ENCODE results near the gene PITPNM3. TPM values are rescaled to one million over a fixed set of nuclear protein-coding genes. Genes with fewer than 3 reads are reported as not detected.
"Not testable (repeated sequence)": the region's sequence is repeated elsewhere in the genome, so short reads cannot be mapped to it uniquely, and the experiment has no call there.

Gene PITPNM3
- total RNA-seq, 2 donors from 2014 or later = 11.3 to 18.2 TPM

- Histone ChIP-seq H3K9ac (ENCODE audit: low read depth in 2 of 2, low read length in 2 of 2) (no peak overlapping the region), H3K4me3 (no peak overlapping the region), H3K27ac (no peak overlapping the region), H3K9me3 (no peaks in the 10 kb centered on the region), H3K4me1 (no peaks in the 10 kb centered on the region), H3K36me3 (no peaks in the 10 kb centered on the region), H3K27me3 (no peaks in the 10 kb centered on the region)
- intact Hi-C loops (cut with DNase I) = loop anchor here (10.0 kb wide), 1 partner anchor 60 kb away; no protein-coding TSS in a partner anchor
- no peak for DNase-seq
- TF ChIP-seq, protein P1, sequence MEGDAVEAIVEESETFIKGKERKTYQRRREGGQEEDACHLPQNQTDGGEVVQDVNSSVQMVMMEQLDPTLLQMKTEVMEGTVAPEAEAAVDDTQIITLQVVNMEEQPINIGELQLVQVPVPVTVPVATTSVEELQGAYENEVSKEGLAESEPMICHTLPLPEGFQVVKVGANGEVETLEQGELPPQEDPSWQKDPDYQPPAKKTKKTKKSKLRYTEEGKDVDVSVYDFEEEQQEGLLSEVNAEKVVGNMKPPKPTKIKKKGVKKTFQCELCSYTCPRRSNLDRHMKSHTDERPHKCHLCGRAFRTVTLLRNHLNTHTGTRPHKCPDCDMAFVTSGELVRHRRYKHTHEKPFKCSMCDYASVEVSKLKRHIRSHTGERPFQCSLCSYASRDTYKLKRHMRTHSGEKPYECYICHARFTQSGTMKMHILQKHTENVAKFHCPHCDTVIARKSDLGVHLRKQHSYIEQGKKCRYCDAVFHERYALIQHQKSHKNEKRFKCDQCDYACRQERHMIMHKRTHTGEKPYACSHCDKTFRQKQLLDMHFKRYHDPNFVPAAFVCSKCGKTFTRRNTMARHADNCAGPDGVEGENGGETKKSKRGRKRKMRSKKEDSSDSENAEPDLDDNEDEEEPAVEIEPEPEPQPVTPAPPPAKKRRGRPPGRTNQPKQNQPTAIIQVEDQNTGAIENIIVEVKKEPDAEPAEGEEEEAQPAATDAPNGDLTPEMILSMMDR (IDR thresholded peaks at IDR 0.05) = no peak
Observed at GRCh38 chr17:6574687-6575595, 18.6 kb upstream of the PITPNM3 start.

- no peak for DNase-seq
- Histone ChIP-seq H3K27ac (no peak overlapping the region), H3K4me3 (no peak overlapping the region), H3K9me3 (no peaks in the 10 kb centered on the region), H3K4me1 (no peaks in the 10 kb centered on the region), H3K9ac (ENCODE audit: low read depth in 2 of 2, low read length in 2 of 2) (no peak overlapping the region), H3K36me3 (no peaks in the 10 kb centered on the region), H3K27me3 (no peaks in the 10 kb centered on the region)
- intact Hi-C loops (cut with DNase I) = loop anchor here (10.0 kb wide), 1 partner anchor 61 kb away; no protein-coding TSS in a partner anchor
- TF ChIP-seq, protein P1 (IDR thresholded peaks at IDR 0.05) = no peak
Observed at GRCh38 chr17:6573982-6574686, 17.8 kb upstream of the PITPNM3 start.

DNA sequence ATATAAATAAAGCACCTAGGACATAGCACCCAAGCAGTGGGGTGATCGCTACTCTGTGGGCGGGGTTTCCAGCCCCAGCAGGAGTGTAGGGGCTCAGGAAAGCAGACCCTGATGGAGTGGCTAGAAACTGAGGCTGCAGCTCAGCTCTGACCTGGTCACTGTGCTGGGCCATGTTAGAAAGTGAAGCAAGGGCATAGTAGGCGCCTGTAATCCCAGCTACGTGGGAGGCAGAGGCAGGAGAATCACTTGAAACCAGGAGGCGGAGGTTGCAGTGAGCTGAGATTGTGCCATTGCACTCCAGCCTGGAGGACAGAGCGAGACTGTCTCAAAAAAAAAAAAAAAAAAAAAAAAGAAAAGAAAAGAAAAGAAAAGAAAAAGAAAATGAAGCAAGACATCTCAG, 17.1 kb upstream of the PITPNM3 start:
- not testable (repeated sequence) for DNase-seq; H3K9me3 ChIP-seq; H3K27me3 ChIP-seq; H3K4me3 ChIP-seq; H3K27ac ChIP-seq; H3K36me3 ChIP-seq; H3K4me1 ChIP-seq; H3K9ac ChIP-seq (ENCODE audit: low read depth in 2 of 2, low read length in 2 of 2)
- intact Hi-C loops (cut with DNase I) = loop anchor here (10.0 kb wide), 1 partner anchor 61 kb away; no protein-coding TSS in a partner anchor

- TF ChIP-seq, protein P1 (IDR thresholded peaks at IDR 0.05) = no peak
- no peaks in the 10 kb centered on the region for H3K4me1 ChIP-seq
- no peaks in the 10 kb centered on the region for H3K36me3 ChIP-seq
- no peak overlapping the region for H3K4me3 ChIP-seq
- no peak overlapping the region for H3K27ac ChIP-seq
- intact Hi-C loops (cut with DNase I) = loop anchor here (10.0 kb wide), 1 partner anchor 62 kb away; no protein-coding TSS in a partner anchor
- no peaks in the 10 kb centered on the region for H3K27me3 ChIP-seq
- no peaks in the 10 kb centered on the region for H3K9me3 ChIP-seq
- no peak overlapping the region for H3K9ac ChIP-seq (ENCODE audit: low read depth in 2 of 2, low read length in 2 of 2)
- DNase-seq = no peak
Observed at GRCh38 chr17:6572972-6573370, 16.6 kb upstream of the PITPNM3 start.

DNA sequence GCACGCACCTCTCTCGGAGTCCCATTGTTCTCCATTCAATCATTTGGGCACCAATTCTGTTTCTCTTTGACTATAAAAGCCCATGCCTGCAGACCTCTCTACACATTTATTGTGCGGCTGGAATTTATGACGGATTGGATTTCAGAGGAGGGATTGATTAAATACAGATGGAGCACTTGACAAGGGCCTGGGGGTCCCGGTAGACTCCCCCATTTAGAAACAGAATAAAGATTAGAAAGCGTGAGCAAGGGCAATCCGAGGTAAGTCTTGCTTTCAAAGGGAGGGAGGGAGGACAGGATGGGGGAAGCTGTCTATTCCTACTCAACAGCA, 15.1 kb upstream of the PITPNM3 start:
- H3K9me3 ChIP-seq = no peaks in the 10 kb centered on the region
- H3K27ac ChIP-seq = no peak overlapping the region
- intact Hi-C loops (cut with DNase I) = loop anchor here (10.0 kb wide), 1 partner anchor 63 kb away; no protein-coding TSS in a partner anchor
- DNase-seq = no peak
- H3K9ac ChIP-seq (ENCODE audit: low read depth in 2 of 2, low read length in 2 of 2) = no peak overlapping the region
- TF ChIP-seq, protein P1 (IDR thresholded peaks at IDR 0.05) = no peak
- H3K4me1 ChIP-seq = no peaks in the 10 kb centered on the region
- no peak overlapping the region for H3K4me3 ChIP-seq
- no peaks in the 10 kb centered on the region for H3K27me3 ChIP-seq
- no peaks in the 10 kb centered on the region for H3K36me3 ChIP-seq

All from colonic mucosa (tissue), 4 donors.